HG03139 (cell line): ENCODE measurements around the gene HPS1.

Experiments used
- ATAC-seq: cut with Tn5 transposase; IDR thresholded peaks from one replicate; pipeline ENCODE4 v1.9.1; 2021; ENCODE audit not compliant: unreplicated experiment

The HPS1 gene

DNA sequence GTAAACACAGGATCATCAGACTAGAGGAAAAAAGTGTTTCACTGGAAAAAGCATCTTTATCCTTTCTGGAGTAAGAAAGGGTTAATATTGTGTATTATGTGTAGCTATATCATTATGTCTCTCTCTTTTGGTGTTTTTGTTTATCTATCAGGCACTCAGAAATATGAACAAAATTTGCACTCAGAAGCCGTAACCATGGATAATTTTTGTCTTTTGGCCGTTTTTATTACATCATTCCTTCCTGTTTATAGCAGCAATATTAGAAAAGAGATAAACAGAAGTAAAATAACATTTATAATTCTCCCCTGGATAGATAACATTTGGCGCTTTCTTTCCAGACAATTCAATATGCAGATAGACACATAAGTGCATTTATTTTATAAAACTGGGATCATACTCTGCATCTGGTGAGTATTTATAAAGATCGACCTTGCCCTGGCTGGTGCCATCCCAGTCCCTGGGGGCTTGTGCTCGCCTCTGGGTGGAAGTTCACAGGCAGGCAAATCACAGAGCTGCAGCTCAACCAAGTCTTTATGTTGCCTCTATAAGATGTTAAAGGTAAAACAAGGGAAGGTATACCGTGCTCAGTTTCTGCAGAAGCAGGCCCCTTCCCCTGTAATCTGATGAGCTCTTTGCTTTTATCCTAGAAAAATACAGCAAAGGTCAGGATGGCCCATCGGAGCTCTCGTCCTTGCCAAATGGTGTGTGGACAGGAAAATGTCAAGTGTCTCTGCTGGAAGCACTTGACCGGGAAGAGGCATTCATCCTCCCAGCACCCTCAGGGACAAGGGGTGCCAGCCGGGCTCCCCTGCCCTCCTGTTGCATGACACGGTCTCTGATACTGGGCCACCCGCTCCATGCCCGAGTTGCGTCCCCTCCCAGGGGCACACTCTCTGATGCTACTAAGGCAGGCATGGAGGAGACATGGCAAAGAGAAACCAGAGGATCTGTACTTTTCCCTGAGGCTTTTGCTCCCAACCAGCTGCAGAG is 75.6 kb downstream of the HPS1 start:
- no peak for ATAC-seq

DNA sequence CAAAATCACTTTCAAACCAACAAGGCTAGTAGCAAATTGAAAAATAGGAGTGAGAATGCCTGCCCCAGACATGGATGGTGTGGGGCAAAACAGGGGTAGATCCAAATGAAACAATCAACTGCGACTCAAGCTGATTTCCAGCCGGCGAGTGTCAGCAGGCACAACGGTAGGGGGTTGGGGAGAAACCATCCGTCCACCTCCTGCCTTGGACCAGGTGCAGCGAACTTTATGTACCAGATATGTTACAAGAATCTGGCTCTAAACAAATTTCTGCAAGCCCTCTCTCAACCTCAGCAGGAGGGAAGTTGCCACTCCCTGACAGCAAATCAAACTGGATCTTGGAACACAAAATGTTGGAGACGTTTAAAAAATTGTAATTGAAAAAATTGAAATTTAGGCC is 76.9 kb downstream of the HPS1 start:
- no peak for ATAC-seq

DNA sequence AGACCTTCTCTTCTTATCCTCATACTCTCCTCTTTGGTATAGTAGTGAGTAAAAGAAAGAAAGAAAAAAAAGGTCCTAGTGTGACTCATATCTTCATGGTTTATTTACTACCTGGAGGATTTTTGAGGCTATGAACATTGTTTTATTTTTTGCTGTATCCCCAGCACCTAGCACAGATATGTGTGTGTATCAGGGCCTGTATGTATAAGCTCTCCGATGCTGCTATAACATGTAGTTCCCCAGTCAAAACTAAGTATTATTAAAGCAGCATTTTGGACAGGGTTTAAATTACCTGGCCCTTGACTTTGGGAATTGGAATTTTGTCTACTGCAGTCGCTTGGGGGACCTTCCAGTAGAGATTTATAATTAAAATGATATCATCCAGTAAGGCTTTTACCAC is 78.1 kb downstream of the HPS1 start:
- no peak for ATAC-seq

- ATAC-seq: no peak
These were observed 78.9 kb downstream of the HPS1 start for GRCh38 chr10:98367604-98368451.
